Loucy (cell line): ENCODE measurements around the gene XIRP2.

Source experiments
- H2AFZ ChIP-seq: fragments of 200-600 bp; sonication (generic); 2 replicates; pipeline ENCODE4 v1.6.0; 2016; ENCODE audit warnings: antibody characterized with exemption, mild to moderate bottlenecking, low read length, moderate library complexity
- H3F3A ChIP-seq: fragments of 200-600 bp; 2 replicates; pipeline ENCODE4 v1.6.0; 2016; ENCODE audit warnings: antibody characterized with exemption, low read depth, mild to moderate bottlenecking
- H3K27me3 ChIP-seq: fragments of 200-600 bp; sonication (generic); 2 replicates; pipeline ENCODE4 v1.6.1; 2014; ENCODE audit warnings: low read length, mild to moderate bottlenecking; ENCODE audit not compliant: insufficient read depth, poor library complexity, severe bottlenecking
- H3K36me3 ChIP-seq: fragments of 200-600 bp; sonication (generic); 2 replicates; pipeline ENCODE4 v1.6.1; 2016; ENCODE audit warnings: low read length; ENCODE audit not compliant: insufficient read depth
- H3K4me1 ChIP-seq: fragments of 200-600 bp; sonication (generic); 2 replicates; pipeline ENCODE4 v1.5.1; 2014; ENCODE audit warnings: low read length, mild to moderate bottlenecking; ENCODE audit not compliant: insufficient read depth, poor library complexity, severe bottlenecking
- H3K4me2 ChIP-seq: fragments of 200-600 bp; sonication (generic); 2 replicates; pipeline ENCODE4 v1.6.0; 2014; ENCODE audit warnings: antibody characterized with exemption, low read length, low read depth, mild to moderate bottlenecking; ENCODE audit not compliant: poor library complexity, severe bottlenecking
- H3K4me3 ChIP-seq: fragments of 200-600 bp; sonication (generic); 2 replicates; pipeline ENCODE4 v1.5.1; 2014; ENCODE audit warnings: low read length, mild to moderate bottlenecking, mixed read lengths; ENCODE audit not compliant: poor library complexity, severe bottlenecking
- H3K79me2 ChIP-seq: fragments of 200-600 bp; sonication (generic); 2 replicates; pipeline ENCODE4 v1.6.1; 2014; ENCODE audit warnings: low read length; ENCODE audit not compliant: insufficient read depth
- H3K9ac ChIP-seq: fragments of 200-600 bp; sonication (generic); 2 replicates; pipeline ENCODE4 v1.6.0; 2014; ENCODE audit warnings: mild to moderate bottlenecking, low read depth, low read length, moderate library complexity; ENCODE audit not compliant: poor library complexity, severe bottlenecking
- H3K9me2 ChIP-seq: fragments of 200-600 bp; sonication (generic); replicated peaks from 2 replicates; pipeline ENCODE4 v1.6.1; 2016; ENCODE audit warnings: low read depth, low read length, mixed read lengths
- H3K9me3 ChIP-seq: fragments of 200-600 bp; sonication (generic); 2 replicates; pipeline ENCODE4 v1.6.1; 2014; ENCODE audit warnings: mild to moderate bottlenecking, antibody characterized with exemption, low read length, low read depth; ENCODE audit not compliant: insufficient read depth
- H4K20me1 ChIP-seq: fragments of 200-600 bp; sonication (generic); 2 replicates; pipeline ENCODE4 v1.6.0; 2014; ENCODE audit warnings: antibody characterized with exemption, low read length, mild to moderate bottlenecking; ENCODE audit not compliant: insufficient read depth, poor library complexity, severe bottlenecking
- EZH2phosphoT487 ChIP-seq: fragments of 200-600 bp; IDR thresholded peaks from 2 replicates; pipeline ENCODE4 v1.6.1; 2018; ENCODE audit warnings: antibody characterized with exemption, mild to moderate bottlenecking, moderate library complexity, borderline replicate concordance
- TF ChIP-seq, protein P1 (sequence below): fragments of 200-600 bp; sonication (generic); conservative IDR thresholded peaks from 2 replicates; pipeline ENCODE4 v1.5.1; 2014; ENCODE audit warnings: mild to moderate bottlenecking, antibody characterized with exemption, low read length

The XIRP2 gene

GRCh38 chr2:167100506-167100905 lies 212.2 kb downstream of the XIRP2 start:
- Histone ChIP-seq H3K4me1 (no peaks in the 10 kb centered on the region), H3K4me2 (no peak overlapping the region), H3K79me2 (no peaks in the 10 kb centered on the region), H3F3A (no peaks in the 10 kb centered on the region), H3K9me3 (no peaks in the 10 kb centered on the region), H3K4me3 (no peak overlapping the region), H4K20me1 (no peaks in the 10 kb centered on the region), H3K9me2 (no peaks in the 10 kb centered on the region), H2AFZ (no peak overlapping the region), H3K36me3 (no peaks in the 10 kb centered on the region), H3K27me3 (no peaks in the 10 kb centered on the region), H3K9ac (no peak overlapping the region)
- TF ChIP-seq, protein P1, sequence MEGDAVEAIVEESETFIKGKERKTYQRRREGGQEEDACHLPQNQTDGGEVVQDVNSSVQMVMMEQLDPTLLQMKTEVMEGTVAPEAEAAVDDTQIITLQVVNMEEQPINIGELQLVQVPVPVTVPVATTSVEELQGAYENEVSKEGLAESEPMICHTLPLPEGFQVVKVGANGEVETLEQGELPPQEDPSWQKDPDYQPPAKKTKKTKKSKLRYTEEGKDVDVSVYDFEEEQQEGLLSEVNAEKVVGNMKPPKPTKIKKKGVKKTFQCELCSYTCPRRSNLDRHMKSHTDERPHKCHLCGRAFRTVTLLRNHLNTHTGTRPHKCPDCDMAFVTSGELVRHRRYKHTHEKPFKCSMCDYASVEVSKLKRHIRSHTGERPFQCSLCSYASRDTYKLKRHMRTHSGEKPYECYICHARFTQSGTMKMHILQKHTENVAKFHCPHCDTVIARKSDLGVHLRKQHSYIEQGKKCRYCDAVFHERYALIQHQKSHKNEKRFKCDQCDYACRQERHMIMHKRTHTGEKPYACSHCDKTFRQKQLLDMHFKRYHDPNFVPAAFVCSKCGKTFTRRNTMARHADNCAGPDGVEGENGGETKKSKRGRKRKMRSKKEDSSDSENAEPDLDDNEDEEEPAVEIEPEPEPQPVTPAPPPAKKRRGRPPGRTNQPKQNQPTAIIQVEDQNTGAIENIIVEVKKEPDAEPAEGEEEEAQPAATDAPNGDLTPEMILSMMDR: no peak
- TF ChIP-seq EZH2phosphoT487: no peak

DNA sequence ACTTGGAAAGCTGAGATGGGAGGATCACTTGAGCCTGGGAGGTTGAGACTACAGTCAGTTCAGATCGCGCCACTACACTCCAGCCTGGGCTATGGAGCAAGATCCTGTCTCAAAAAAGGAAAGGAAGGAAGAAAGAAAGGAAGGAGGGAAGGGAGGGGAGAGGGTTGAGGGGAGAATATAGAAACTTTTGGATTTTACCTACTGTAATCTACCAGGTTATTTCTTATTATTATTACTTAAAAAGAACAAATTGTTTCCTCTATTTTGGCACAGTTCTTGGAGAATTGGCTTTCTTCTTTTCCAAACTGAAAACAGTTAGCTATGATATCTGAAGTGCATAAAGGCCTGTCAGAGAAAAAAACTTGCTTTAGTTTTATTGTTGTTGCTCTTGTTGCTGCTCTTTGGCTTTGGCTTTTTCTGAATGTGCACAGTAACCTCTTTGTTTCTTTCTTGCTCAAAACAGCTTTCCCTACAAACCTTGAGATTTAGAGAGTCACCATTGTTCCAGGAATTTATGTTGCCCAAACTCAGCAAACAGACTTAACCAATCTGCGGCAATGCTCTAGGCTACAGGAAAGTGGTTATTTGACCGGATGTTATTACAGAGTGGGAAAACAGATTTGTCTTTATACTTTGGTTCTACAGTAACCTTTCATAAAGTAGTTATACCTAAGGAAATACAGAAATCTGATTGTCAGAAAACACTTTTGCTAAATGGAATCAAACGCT lies 214.9 kb downstream of the XIRP2 start:
- Histone ChIP-seq H3F3A (no peaks in the 10 kb centered on the region), H3K79me2 (no peaks in the 10 kb centered on the region), H4K20me1 (no peaks in the 10 kb centered on the region), H3K9me3 (no peaks in the 10 kb centered on the region), H3K4me2 (no peak overlapping the region), H3K9ac (no peak overlapping the region), H3K4me3 (no peak overlapping the region), H2AFZ (no peak overlapping the region), H3K9me2 (no peaks in the 10 kb centered on the region), H3K27me3 (no peaks in the 10 kb centered on the region), H3K4me1 (no peaks in the 10 kb centered on the region), H3K36me3 (no peaks in the 10 kb centered on the region)
- TF ChIP-seq, protein P1: no peak

DNA sequence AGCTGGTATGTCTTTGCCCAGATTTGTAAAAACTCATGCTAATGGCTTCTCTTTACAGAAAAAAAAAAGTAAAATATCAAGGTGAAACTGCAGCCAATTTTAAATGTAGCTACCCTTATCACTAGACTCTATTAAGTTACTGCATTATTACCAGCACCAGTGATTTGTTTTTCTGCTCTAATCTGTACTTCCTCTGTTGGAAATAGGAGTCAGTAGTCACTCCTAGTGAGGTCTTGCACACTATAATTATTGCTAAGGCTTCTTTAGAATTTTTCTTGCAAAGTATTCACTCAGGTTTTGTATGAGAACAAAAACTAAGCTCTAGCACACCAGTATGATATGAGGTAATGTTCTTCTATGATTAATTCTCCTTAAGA lies 215.5 kb downstream of the XIRP2 start:
- Histone ChIP-seq H3K9me3 (no peaks in the 10 kb centered on the region), H2AFZ (no peak overlapping the region), H3K36me3 (no peaks in the 10 kb centered on the region), H4K20me1 (no peaks in the 10 kb centered on the region), H3K9me2 (no peaks in the 10 kb centered on the region), H3K4me2 (no peak overlapping the region), H3K9ac (no peak overlapping the region), H3K4me3 (no peak overlapping the region), H3K27me3 (no peaks in the 10 kb centered on the region), H3K79me2 (no peaks in the 10 kb centered on the region), H3F3A (no peaks in the 10 kb centered on the region), H3K4me1 (no peaks in the 10 kb centered on the region)
- TF ChIP-seq EZH2phosphoT487: no peak
- TF ChIP-seq, protein P1: no peak
